Measurements from ENCODE around the gene LPIN3.

DNA sequence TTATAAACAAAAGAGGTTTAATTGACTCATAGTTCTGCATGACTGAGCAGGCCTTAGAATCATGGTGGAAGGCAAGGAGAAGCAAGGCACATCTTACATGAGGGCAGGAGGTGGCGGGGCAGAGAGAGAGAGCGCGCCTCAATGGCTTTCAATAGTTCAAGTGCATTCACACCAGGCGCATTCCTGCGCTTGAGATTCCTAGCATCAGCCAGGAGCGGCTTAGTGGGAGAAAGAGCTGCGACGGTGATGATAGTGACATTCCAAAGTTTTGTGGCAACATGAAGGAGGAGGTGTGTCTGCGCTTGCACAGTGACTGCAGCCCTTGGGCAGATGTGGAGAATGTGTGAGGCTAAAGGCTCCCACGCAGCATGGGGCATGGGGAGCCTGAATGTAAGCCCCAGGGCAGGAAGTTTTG is 51.0 kb downstream of the LPIN3 start:
- TF ChIP-seq CTCF (IDR thresholded peaks at IDR 0.05) (no peak), POLR2A (IDR thresholded peaks at IDR 0.05) (no peak)

All from uterus (tissue), 2 donors.